HepG2 (cell line): Measurements from ENCODE around the gene TGM6. TPM values are rescaled to one million over a fixed set of nuclear protein-coding genes. Genes with fewer than 3 reads are reported as not detected.

Source experiments
- ATAC-seq: fragments of 200-7000 bp; cut with Tn5 transposase; 3 replicates; pipeline ENCODE4 v1.9.1; 2020; ENCODE audit warnings: mild to moderate bottlenecking, moderate library complexity
- BruUV-seq: library from RNA; stranded (reverse); fragments of 400-500 nt; replicated peaks from 2 replicates; lab custom pipeline; 2021; lab: Mats Ljungman, UMichigan
- CTCF ChIA-PET: fragments of 300-600 bp; formaldehyde crosslinking; extraction: SDS; loops from one replicate; lab custom pipeline; 2021; ENCODE audit warnings: low total read pairs, inconsistent platforms, low intra/inter-chr PET ratio; lab: Yijun Ruan, JAX
- POLR2A ChIA-PET: fragments of 350-600 bp; sonication (Branson Sonifier 250); formaldehyde crosslinking; loops from one replicate; lab custom pipeline; 2020; ENCODE audit warnings: antibody characterized with exemption, inconsistent platforms; lab: Yijun Ruan, JAX
- DNase-seq: peaks from one replicate; pipeline ENCODE4 v3.0.0-alpha.2; 2015; ENCODE audit warnings: low spot score
- FAIRE-seq: peaks from 3 replicates; lab custom pipeline; 2011; peaks lifted over from hg19 to GRCh38; lab: Jason Lieb, UNC
- H2AFZ ChIP-seq: one replicate; pipeline ENCODE4 v1.6.1; 2011; ENCODE audit warnings: low read length, inconsistent platforms
- H3K27ac ChIP-seq: fragments of 300-600 bp; 3 replicates; pipeline ENCODE4 v1.8.0; 2011; ENCODE audit warnings: mixed run types, mild to moderate bottlenecking, mixed read lengths, low read length, inconsistent platforms; ENCODE audit not compliant: insufficient read depth; ENCODE audit errors: extremely low read length
- H3K27me3 ChIP-seq, 2 experiments: fragments of 200-600 bp in 1 of 2; 2 replicates in 1 of 2; 3 replicates in 1 of 2; pipeline versions ENCODE4 v1.6.0 to v1.8.0; 2011; ENCODE audit warnings: low read length in 2 of 2, mild to moderate bottlenecking in 2 of 2, moderate library complexity in 2 of 2, inconsistent platforms in 1 of 2; ENCODE audit not compliant: insufficient read depth in 2 of 2, control insufficient read depth in 1 of 2
- H3K36me3 ChIP-seq, 2 experiments: fragments of 200-600 bp in 1 of 2; replicated peaks in 1 of 2; 2 replicates in 1 of 2; 3 replicates in 1 of 2; pipeline versions ENCODE4 v1.5.1 to v1.8.0; 2011; ENCODE audit warnings: low read length in 2 of 2, inconsistent platforms in 1 of 2; ENCODE audit not compliant: insufficient read depth in 2 of 2, control insufficient read depth in 1 of 2
- H3K4me1 ChIP-seq: 2 replicates; pipeline ENCODE4 v1.5.1; 2012; ENCODE audit warnings: low read length, inconsistent platforms; ENCODE audit not compliant: insufficient read depth
- H3K4me2 ChIP-seq: 2 replicates; pipeline ENCODE4 v1.6.0; 2011; ENCODE audit warnings: low read depth, low read length, inconsistent platforms
- H3K4me3 ChIP-seq, 3 experiments: fragments of 200-600 bp in 1 of 3; sonication (generic), shearing (Covaris generic) in 1 of 3; replicated peaks in 1 of 3; 2 replicates each; pipeline ENCODE4 v1.5.1; 2011 to 2016; ENCODE audit warnings: low read length in 3 of 3, inconsistent platforms in 2 of 3, low read depth in 2 of 3, mild to moderate bottlenecking in 2 of 3, control low read depth in 1 of 3, mixed read lengths in 1 of 3; ENCODE audit not compliant: insufficient read depth in 1 of 3
- H3K79me2 ChIP-seq: one replicate; pipeline ENCODE4 v1.6.1; 2011; ENCODE audit warnings: low read length, inconsistent platforms; ENCODE audit not compliant: insufficient read depth
- H3K9ac ChIP-seq: 2 replicates; pipeline ENCODE4 v1.6.0; 2011; ENCODE audit warnings: mild to moderate bottlenecking, low read depth, low read length, inconsistent platforms; ENCODE audit not compliant: insufficient read depth
- H3K9me3 ChIP-seq: 2 replicates; pipeline ENCODE4 v1.5.1; 2012; ENCODE audit warnings: mild to moderate bottlenecking, low read length
- H4K20me1 ChIP-seq: 2 replicates; pipeline ENCODE4 v1.6.0; 2011; ENCODE audit warnings: inconsistent platforms, mild to moderate bottlenecking, low read length, moderate library complexity; ENCODE audit not compliant: insufficient read depth
- ATF1 ChIP-seq: IDR thresholded peaks from 2 replicates; pipeline ENCODE4 v1.6.1; 2016; ENCODE audit warnings: mild to moderate bottlenecking, control low read depth
- FOXK1 ChIP-seq: sonication (generic); formaldehyde crosslinking; IDR thresholded peaks from 2 replicates; pipeline ENCODE4 v1.4.0; 2020; ENCODE audit warnings: low read depth, missing genetic modification reagents, borderline replicate concordance
- GTF2F1 ChIP-seq: fragments of 150-350 bp; IDR thresholded peaks from 2 replicates; pipeline ENCODE4 v1.6.1; 2014; ENCODE audit warnings: low read length
- GZF1 ChIP-seq: sonication (generic); formaldehyde crosslinking; IDR thresholded peaks from 2 replicates; pipeline ENCODE4 v1.5.1; 2020; ENCODE audit warnings: mild to moderate bottlenecking, missing genetic modification reagents
- RFX1 ChIP-seq: fragments of 450-650 bp; IDR thresholded peaks from 2 replicates; pipeline ENCODE4 v1.6.1; 2017
- YEATS4 ChIP-seq: sonication (generic); formaldehyde crosslinking; IDR thresholded peaks from 2 replicates; pipeline ENCODE4 v1.4.0; 2020; ENCODE audit warnings: missing genetic modification reagents, borderline replicate concordance
- ZNF317 ChIP-seq: sonication (generic); formaldehyde crosslinking; IDR thresholded peaks from 2 replicates; pipeline ENCODE4 v1.5.0; 2020; ENCODE audit warnings: mild to moderate bottlenecking, missing genetic modification reagents
- ZNF484 ChIP-seq: sonication (generic); formaldehyde crosslinking; IDR thresholded peaks from 2 replicates; pipeline ENCODE4 v1.5.1; 2020; ENCODE audit warnings: mild to moderate bottlenecking, low read depth, missing genetic modification reagents, borderline replicate concordance
- ZNF564 ChIP-seq: sonication (generic); formaldehyde crosslinking; IDR thresholded peaks from 2 replicates; pipeline ENCODE4 v1.8.1; 2023; ENCODE audit warnings: mild to moderate bottlenecking, missing genetic modification reagents
- ZSCAN25 ChIP-seq: sonication (generic); formaldehyde crosslinking; IDR thresholded peaks from 2 replicates; pipeline ENCODE4 v1.8.0; 2022; ENCODE audit warnings: mild to moderate bottlenecking, missing genetic modification reagents
- WGBS: methylation state at CpG from one replicate; pipeline ENCODE4 v1.1.6; 2017; ENCODE audit warnings: low lambda C conversion rate; 5-methylcytosine and 5-hydroxymethylcytosine counted together
- in situ Hi-C: cut with HindIII; loops from 2 replicates; pipeline ENCODE4 v1.10.0; 2017; ENCODE audit warnings: low pct_unique_long_range_greater_than_20kb; ENCODE audit not compliant: extremely low pct_ligation_motif_present
- intact Hi-C: fragments of 100-400 bp; cut with micrococcal nuclease; formaldehyde crosslinking; loops from one replicate; pipeline ENCODE4 v1.10.0; 2022; ENCODE audit not compliant: unreplicated experiment
- polyA plus RNA-seq, 8 experiments: library from polyadenylated mRNA; depleted of rRNA in 3 of 8; stranded (reverse) in 7 of 8; unstranded in 1 of 8; fragments of >200 nt; fragmentation: Illumina TruSeq in 4 of 8; extraction: Trizol in 4 of 8; gene quantifications; 2 replicates each; pipeline versions ENCODE4 v1.2.1 to v1.2.3, GENCODE V29; 2011 to 2016; ENCODE audit warnings: low read depth in 4 of 8, missing spikeins in 1 of 8, mixed read lengths in 1 of 8; ENCODE audit not compliant: insufficient read depth in 1 of 8
- total RNA-seq, 5 experiments: library from RNA; depleted of rRNA; stranded (reverse); fragments of >200 nt; fragmentation: Illumina TruSeq; extraction: Trizol; gene quantifications; 2 replicates each; pipeline ENCODE4 v1.2.3, GENCODE V29; 2016; ENCODE audit warnings: low read depth in 1 of 5
- TF ChIP-seq, protein P1 (sequence below): sonication (generic); formaldehyde crosslinking; IDR thresholded peaks from 2 replicates; pipeline ENCODE4 v1.5.1; 2020; ENCODE audit warnings: mild to moderate bottlenecking, missing genetic modification reagents, borderline replicate concordance
- TF ChIP-seq, protein P2 (sequence below): sonication (generic); formaldehyde crosslinking; IDR thresholded peaks from 2 replicates; pipeline ENCODE4 v1.4.0; 2020; ENCODE audit warnings: missing genetic modification reagents
- TF ChIP-seq, protein P3 (sequence below): fragments of 450-650 bp; IDR thresholded peaks from 2 replicates; pipeline ENCODE4 v1.6.1; 2017; ENCODE audit warnings: mild to moderate bottlenecking
- TF ChIP-seq, protein P4 (sequence below): sonication (generic); formaldehyde crosslinking; IDR thresholded peaks from 2 replicates; pipeline ENCODE4 v1.5.0; 2020; ENCODE audit warnings: mild to moderate bottlenecking, missing genetic modification reagents, borderline replicate concordance

TGM6 gene
- total and polyA plus RNA-seq, 2 of the 13 experiments (the other 11 are each of a cell fraction or from before 2014, with no cell fraction given) = not detected

DNA sequence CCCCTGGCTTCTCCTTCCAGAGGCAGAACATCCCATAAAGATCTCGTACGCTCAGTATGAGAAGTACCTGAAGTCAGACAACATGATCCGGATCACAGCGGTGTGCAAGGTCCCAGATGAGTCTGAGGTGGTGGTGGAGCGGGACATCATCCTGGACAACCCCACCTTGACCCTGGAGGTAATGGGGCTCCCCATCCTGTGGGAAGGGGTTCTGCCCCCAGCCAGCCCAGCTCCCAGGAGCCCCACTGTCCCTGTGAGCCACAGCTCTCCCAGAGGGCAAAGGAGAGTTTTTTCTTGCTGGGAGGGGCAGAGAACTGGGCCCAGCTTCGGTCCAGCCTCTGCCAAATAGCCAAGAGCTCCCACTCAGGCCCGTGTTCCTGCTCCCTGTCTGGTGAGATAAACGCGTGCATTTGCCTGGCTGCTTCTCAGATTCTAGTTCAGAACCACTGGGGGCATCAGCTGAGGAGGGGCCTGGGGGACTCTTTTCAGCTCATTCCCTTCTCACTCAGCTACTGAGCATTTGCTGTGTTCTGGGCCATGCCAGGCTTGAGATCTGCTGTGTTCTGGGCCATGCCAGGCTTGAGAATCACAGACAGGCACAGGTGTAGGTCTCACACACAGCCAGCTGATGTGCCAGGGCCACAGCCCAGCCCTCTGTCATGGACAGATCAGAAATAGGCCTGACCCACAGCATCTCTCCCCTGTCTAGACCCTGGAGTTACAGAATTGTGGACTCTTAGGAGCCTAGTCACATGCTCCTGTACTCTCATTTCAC is 45.4 kb upstream of the TGM6 start (continued):
- TF ChIP-seq, protein P1, sequence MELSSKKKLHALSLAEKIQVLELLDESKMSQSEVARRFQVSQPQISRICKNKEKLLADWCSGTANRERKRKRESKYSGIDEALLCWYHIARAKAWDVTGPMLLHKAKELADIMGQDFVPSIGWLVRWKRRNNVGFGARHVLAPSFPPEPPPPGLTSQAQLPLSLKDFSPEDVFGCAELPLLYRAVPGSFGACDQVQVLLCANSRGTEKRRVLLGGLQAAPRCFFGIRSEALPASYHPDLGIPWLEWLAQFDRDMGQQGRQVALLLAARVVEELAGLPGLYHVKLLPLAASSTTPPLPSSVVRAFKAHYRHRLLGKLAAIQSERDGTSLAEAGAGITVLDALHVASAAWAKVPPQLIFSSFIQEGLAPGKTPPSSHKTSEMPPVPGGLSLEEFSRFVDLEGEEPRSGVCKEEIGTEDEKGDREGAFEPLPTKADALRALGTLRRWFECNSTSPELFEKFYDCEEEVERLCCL (CRISPR knock-in tag) = no peak
- no peak for TF ChIP-seq GZF1 (CRISPR knock-in tag)
- TF ChIP-seq, protein P2, sequence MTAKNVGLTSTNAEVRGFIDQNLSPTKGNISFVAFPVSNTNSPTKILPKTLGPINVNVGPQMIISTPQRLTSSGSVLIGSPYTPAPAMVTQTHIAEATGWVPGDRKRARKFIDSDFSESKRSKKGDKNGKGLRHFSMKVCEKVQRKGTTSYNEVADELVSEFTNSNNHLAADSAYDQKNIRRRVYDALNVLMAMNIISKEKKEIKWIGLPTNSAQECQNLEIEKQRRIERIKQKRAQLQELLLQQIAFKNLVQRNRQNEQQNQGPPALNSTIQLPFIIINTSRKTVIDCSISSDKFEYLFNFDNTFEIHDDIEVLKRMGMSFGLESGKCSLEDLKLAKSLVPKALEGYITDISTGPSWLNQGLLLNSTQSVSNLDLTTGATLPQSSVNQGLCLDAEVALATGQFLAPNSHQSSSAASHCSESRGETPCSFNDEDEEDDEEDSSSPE (CRISPR knock-in tag) = no peak

DNA sequence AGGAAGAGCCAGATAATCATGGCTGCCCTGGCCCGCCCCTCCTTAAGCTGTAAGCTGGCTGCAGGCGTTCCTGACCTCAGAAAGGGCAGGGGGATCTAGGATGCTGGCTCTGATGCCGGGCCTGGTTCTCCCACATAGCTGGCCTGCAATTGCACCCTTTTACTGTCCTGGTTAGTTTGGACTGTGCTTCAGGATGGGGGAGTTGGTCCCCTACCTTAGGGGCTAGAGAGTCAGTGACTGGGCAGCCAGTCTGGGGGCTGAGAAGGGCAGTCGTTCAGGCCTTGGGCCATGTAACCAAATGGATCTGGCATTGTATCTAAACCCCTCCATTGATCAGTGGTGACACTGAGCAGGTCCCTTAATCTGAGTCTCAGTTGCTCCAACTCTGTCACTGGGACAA is 44.2 kb upstream of the TGM6 start:
- ATAC-seq (no peak), FAIRE-seq (no peak)
- no peaks in the 10 kb centered on the region for H3K36me3 ChIP-seq
- TF ChIP-seq, protein P3, sequence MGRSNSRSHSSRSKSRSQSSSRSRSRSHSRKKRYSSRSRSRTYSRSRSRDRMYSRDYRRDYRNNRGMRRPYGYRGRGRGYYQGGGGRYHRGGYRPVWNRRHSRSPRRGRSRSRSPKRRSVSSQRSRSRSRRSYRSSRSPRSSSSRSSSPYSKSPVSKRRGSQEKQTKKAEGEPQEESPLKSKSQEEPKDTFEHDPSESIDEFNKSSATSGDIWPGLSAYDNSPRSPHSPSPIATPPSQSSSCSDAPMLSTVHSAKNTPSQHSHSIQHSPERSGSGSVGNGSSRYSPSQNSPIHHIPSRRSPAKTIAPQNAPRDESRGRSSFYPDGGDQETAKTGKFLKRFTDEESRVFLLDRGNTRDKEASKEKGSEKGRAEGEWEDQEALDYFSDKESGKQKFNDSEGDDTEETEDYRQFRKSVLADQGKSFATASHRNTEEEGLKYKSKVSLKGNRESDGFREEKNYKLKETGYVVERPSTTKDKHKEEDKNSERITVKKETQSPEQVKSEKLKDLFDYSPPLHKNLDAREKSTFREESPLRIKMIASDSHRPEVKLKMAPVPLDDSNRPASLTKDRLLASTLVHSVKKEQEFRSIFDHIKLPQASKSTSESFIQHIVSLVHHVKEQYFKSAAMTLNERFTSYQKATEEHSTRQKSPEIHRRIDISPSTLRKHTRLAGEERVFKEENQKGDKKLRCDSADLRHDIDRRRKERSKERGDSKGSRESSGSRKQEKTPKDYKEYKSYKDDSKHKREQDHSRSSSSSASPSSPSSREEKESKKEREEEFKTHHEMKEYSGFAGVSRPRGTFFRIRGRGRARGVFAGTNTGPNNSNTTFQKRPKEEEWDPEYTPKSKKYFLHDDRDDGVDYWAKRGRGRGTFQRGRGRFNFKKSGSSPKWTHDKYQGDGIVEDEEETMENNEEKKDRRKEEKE = no peak
- TF ChIP-seq ATF1 (CRISPR knock-in tag) (no peak), GTF2F1 (no peak), RFX1 (no peak), ZNF317 (no peak), ZSCAN25 (CRISPR knock-in tag) (no peak), ZNF564 (CRISPR knock-in tag) (no peak), ZNF484 (no peak), FOXK1 (CRISPR knock-in tag) (no peak), YEATS4 (CRISPR knock-in tag) (no peak)
- TF ChIP-seq, protein P4, sequence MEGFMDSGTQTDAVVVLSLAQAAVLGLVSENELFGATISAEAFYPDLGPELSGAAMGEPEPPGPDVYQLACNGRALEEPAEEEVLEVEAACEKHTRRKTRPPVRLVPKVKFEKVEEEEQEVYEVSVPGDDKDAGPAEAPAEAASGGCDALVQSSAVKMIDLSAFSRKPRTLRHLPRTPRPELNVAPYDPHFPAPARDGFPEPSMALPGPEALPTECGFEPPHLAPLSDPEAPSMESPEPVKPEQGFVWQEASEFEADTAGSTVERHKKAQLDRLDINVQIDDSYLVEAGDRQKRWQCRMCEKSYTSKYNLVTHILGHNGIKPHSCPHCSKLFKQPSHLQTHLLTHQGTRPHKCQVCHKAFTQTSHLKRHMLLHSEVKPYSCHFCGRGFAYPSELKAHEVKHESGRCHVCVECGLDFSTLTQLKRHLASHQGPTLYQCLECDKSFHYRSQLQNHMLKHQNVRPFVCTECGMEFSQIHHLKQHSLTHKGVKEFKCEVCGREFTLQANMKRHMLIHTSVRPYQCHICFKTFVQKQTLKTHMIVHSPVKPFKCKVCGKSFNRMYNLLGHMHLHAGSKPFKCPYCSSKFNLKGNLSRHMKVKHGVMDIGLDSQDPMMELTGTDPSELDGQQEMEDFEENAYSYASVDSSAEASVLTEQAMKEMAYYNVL (CRISPR knock-in tag) = no peak
- TF ChIP-seq, all 625 proteins: peak for 0
- no peak overlapping the region for H3K27ac ChIP-seq
- H4K20me1 ChIP-seq = no peaks in the 10 kb centered on the region
- no peaks in the 10 kb centered on the region for H3K4me1 ChIP-seq
- H3K9ac ChIP-seq = no peak overlapping the region
- no peaks in the 10 kb centered on the region for H3K9me3 ChIP-seq
- in situ Hi-C loops (no loop called here), intact Hi-C loops (no loop called here)
- H3K79me2 ChIP-seq = no peaks in the 10 kb centered on the region
- BruUV-seq = no TSS peak
- CTCF ChIA-PET = no interaction called here
- peaks cover 6 to 29% of the 10 kb centered on the region in 2 experiments; a peak in 4 of 5 replicates for H3K27me3 ChIP-seq
- no peak overlapping the region for H3K4me3 ChIP-seq
- H2AFZ ChIP-seq = no peak overlapping the region
- no peak for DNase-seq
- WGBS = 40% methylated on average over 4 of the region's 4 CpGs
- H3K4me2 ChIP-seq = no peak overlapping the region
- POLR2A ChIA-PET = no interaction called here
